Natural killer cell (primary cell): ENCODE results near the gene RGS3. TPM values are rescaled to one million over a fixed set of nuclear protein-coding genes. Genes with fewer than 3 reads are reported as not detected.
"Not testable (repeated sequence)": the region's sequence is repeated elsewhere in the genome, so short reads cannot be mapped to it uniquely, and the experiment has no call there.

Source experiments
- ATAC-seq, 3 donors: fragments of 150-1000 bp in 2 of 3; fragments of 200-7000 bp in 1 of 3; cut with Tn5 transposase; 1 replicate in 1 of 3; 2 replicates in 2 of 3; pipeline ENCODE4 v1.10.0; 2021; ENCODE audit warnings: mild to moderate bottlenecking in 2 of 3, moderate library complexity in 2 of 3
- DNase-seq, 2 donors: peaks; one replicate each; pipeline versions ENCODE4 v3.0.0 to v3.0.0-alpha.2; 2013 to 2021; ENCODE audit warnings: mixed read lengths in 1 of 2
- H3K27ac ChIP-seq: one replicate; pipeline ENCODE4 v1.5.1; 2013; ENCODE audit warnings: mild to moderate bottlenecking, low read length
- H3K27me3 ChIP-seq: one replicate; pipeline ENCODE4 v1.6.1; 2013; ENCODE audit warnings: low read length; ENCODE audit not compliant: control insufficient read depth, insufficient read depth
- H3K36me3 ChIP-seq: one replicate; pipeline ENCODE4 v1.6.1; 2013; ENCODE audit warnings: low read length; ENCODE audit not compliant: control insufficient read depth, insufficient read depth
- H3K4me1 ChIP-seq: one replicate; pipeline ENCODE4 v1.6.1; 2013; ENCODE audit warnings: low read length; ENCODE audit not compliant: control insufficient read depth, insufficient read depth
- H3K4me3 ChIP-seq: one replicate; pipeline ENCODE4 v1.5.1; 2013; ENCODE audit warnings: low read length
- H3K9me3 ChIP-seq: one replicate; pipeline ENCODE4 v1.6.1; 2013; ENCODE audit warnings: low read length; ENCODE audit not compliant: control insufficient read depth, insufficient read depth
- H3K27ac Mint-ChIP-seq, 2 donors: one replicate each; pipeline ENCODE4 v1.8.0; 2022; ENCODE audit warnings: mild to moderate bottlenecking in 2 of 2, mixed read lengths in 2 of 2, moderate library complexity in 1 of 2
- H3K27me3 Mint-ChIP-seq, 2 donors: one replicate each; pipeline ENCODE4 v1.8.0; 2022; ENCODE audit warnings: low read depth in 2 of 2, mixed read lengths in 2 of 2
- H3K36me3 Mint-ChIP-seq: one replicate; pipeline ENCODE4 v1.8.0; 2022; ENCODE audit warnings: mixed read lengths
- H3K4me1 Mint-ChIP-seq, 2 donors: one replicate each; pipeline ENCODE4 v1.8.0; 2022; ENCODE audit warnings: mixed read lengths in 2 of 2
- H3K4me3 Mint-ChIP-seq: one replicate; pipeline ENCODE4 v1.8.0; 2022; ENCODE audit warnings: mild to moderate bottlenecking, moderate library complexity, mixed read lengths
- H3K9me3 Mint-ChIP-seq, 2 donors: one replicate each; pipeline ENCODE4 v1.8.0; 2022; ENCODE audit warnings: mixed read lengths in 2 of 2
- CTCF ChIP-seq: fragments of 200-600 bp; IDR thresholded peaks from one replicate; pipeline ENCODE4 v1.8.0; 2022; ENCODE audit warnings: antibody characterized with exemption
- WGBS: methylation state at CpG from one replicate; pipeline ENCODE4 v1.1.7; 2013; ENCODE audit warnings: missing lambda C conversion rate; ENCODE audit not compliant: insufficient coverage; 5-methylcytosine and 5-hydroxymethylcytosine counted together
- intact Hi-C: fragments of 100-400 bp; cut with micrococcal nuclease; formaldehyde crosslinking; loops from one replicate; pipeline ENCODE4 v1.14.2; 2022
- total RNA-seq, 4 donors: library from RNA; stranded (reverse); fragments of 120-200 nt in 1 of 4; gene quantifications; one replicate each; pipeline versions ENCODE4 v1.2.3 to v1.2.4, GENCODE V29; 2013 to 2022

The RGS3 gene
- total RNA-seq, 3 donors from 2014 or later (not counting 1 experiment from before 2014, with no cell fraction given) = 148 to 269 (median 190) TPM

GRCh38 chr9:113638897-113639296 is 175.4 kb downstream of the RGS3 start:
- ATAC-seq = no peak
- H3K27me3 Mint-ChIP-seq = peaks cover 6 to 8% of the 10 kb centered on the region in 2 donors
- Histone ChIP-seq H3K4me1 (no peaks in the 10 kb centered on the region), H3K27me3 (no peaks in the 10 kb centered on the region), H3K4me3 (no peak overlapping the region), H3K9me3 (no peaks in the 10 kb centered on the region), H3K27ac (no peak overlapping the region), H3K36me3 (no peaks in the 10 kb centered on the region)
- intact Hi-C loops = no loop called here
- no peaks in the 10 kb centered on the region for H3K4me1 Mint-ChIP-seq
- H3K36me3 Mint-ChIP-seq = no peaks in the 10 kb centered on the region
- no peaks in the 10 kb centered on the region for H3K9me3 Mint-ChIP-seq
- H3K27ac Mint-ChIP-seq = no peak overlapping the region
- DNase-seq = no peak
- no peak overlapping the region for H3K4me3 Mint-ChIP-seq
- TF ChIP-seq CTCF = no peak
- WGBS = 73% methylated on average over 3 of the region's 4 CpGs

GRCh38 chr9:113639411-113639970 is 176.0 kb downstream of the RGS3 start:
- WGBS = 95% methylated on average over 15 of the region's 15 CpGs
- H3K36me3 ChIP-seq, H3K27ac ChIP-seq, H3K27me3 ChIP-seq, H3K9me3 ChIP-seq, H3K27ac Mint-ChIP-seq, H3K4me1 Mint-ChIP-seq, DNase-seq, ATAC-seq, H3K36me3 Mint-ChIP-seq, H3K4me1 ChIP-seq, H3K9me3 Mint-ChIP-seq, H3K4me3 ChIP-seq, H3K4me3 Mint-ChIP-seq, intact Hi-C loops: not testable (repeated sequence)
- peaks cover 11 to 14% of the 10 kb centered on the region in 2 donors for H3K27me3 Mint-ChIP-seq

DNA sequence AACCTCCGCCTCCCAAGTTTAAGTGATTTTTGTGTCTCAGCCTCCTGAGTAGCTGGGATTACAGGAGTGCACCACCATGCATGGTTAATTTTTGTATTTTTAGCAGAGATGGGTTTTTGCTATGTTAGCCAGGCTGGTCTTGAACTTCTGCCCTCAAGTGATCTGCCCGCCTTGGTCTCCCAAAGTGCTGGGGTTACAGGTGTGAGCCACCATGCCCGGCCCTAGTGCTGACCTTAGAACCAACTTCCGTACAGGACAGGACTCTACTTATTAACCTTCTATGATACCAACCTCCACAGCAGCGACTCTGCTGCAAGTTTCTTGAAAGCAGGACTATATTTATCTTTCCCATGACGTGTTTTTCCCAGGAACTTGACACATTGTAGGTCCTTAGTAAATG is 176.9 kb downstream of the RGS3 start:
- Histone ChIP-seq H3K4me3 (no peak overlapping the region), H3K4me1 (no peaks in the 10 kb centered on the region), H3K27ac (no peak overlapping the region), H3K27me3 (peaks cover 2% of the 10 kb centered on the region), H3K36me3 (no peaks in the 10 kb centered on the region), H3K9me3 (no peaks in the 10 kb centered on the region)
- Mint-ChIP-seq H3K4me1 (no peaks in the 10 kb centered on the region), H3K27me3 (peaks cover 12 to 17% of the 10 kb centered on the region in 2 donors), H3K4me3 (no peak overlapping the region), H3K36me3 (no peaks in the 10 kb centered on the region), H3K9me3 (no peaks in the 10 kb centered on the region), H3K27ac (no peak overlapping the region)
- no peak for TF ChIP-seq CTCF
- WGBS = 89% methylated on average over 6 of the region's 6 CpGs
- DNase-seq (no peak), ATAC-seq (no peak)
- intact Hi-C loops = no loop called here

DNA sequence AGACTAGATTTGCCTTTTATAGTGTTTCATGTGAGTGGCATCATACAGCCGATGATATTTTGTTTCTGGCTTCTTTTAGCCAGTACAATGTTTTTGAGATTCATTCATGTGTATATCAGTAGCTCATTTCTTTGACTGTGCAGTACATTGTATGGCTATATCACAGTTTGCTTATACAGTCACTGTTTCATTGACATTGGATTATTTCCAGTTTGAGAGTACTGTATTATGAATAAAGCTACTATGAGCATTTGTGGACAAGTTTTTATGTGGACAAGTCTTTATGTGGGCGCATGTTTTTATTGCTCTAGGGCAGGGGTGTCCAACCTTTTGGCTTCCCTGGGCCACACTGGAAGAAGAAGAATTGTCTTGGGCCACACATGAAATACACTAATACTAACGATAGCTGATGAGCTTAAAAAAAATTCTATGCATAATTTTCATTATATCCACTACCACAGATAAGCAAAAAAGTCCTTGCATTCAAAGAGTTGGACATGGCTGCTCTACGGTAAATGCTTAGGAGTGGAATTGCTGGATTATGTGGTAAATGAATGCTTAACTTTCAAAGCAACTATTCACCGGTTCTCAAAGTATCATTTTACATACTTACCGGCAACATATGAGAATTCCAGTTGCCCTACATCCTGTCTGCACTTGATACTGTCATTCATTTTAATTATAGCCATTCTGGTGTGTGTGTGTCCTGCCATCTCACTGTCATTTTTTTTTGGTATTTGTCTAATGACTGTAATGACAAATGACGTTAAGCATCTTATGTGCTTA is 177.8 kb downstream of the RGS3 start:
- intact Hi-C loops = no loop called here
- H3K36me3 ChIP-seq = no peaks in the 10 kb centered on the region
- peaks cover 12 to 23% of the 10 kb centered on the region in 2 donors for H3K27me3 Mint-ChIP-seq
- no peaks in the 10 kb centered on the region for H3K36me3 Mint-ChIP-seq
- H3K4me1 Mint-ChIP-seq = no peaks in the 10 kb centered on the region
- no peaks in the 10 kb centered on the region for H3K9me3 ChIP-seq
- H3K27ac ChIP-seq = no peak overlapping the region
- no peak overlapping the region for H3K4me3 Mint-ChIP-seq
- no peak overlapping the region for H3K27ac Mint-ChIP-seq
- peaks cover 2% of the 10 kb centered on the region for H3K27me3 ChIP-seq
- DNase-seq (no peak), ATAC-seq (no peak)
- no peaks in the 10 kb centered on the region for H3K4me1 ChIP-seq
- H3K4me3 ChIP-seq = no peak overlapping the region
- TF ChIP-seq CTCF = no peak
- H3K9me3 Mint-ChIP-seq = no peaks in the 10 kb centered on the region
- 91% methylated on average over 3 of the region's 7 CpGs for whole genome bisulfite sequencing
